Measurements from ENCODE around the gene STMN3. TPM values are rescaled to one million over a fixed set of nuclear protein-coding genes. Genes with fewer than 3 reads are reported as not detected.

Gene STMN3
- total RNA-seq, 2 experiments from 2014 or later = 42.1 to 45.6 TPM

DNA sequence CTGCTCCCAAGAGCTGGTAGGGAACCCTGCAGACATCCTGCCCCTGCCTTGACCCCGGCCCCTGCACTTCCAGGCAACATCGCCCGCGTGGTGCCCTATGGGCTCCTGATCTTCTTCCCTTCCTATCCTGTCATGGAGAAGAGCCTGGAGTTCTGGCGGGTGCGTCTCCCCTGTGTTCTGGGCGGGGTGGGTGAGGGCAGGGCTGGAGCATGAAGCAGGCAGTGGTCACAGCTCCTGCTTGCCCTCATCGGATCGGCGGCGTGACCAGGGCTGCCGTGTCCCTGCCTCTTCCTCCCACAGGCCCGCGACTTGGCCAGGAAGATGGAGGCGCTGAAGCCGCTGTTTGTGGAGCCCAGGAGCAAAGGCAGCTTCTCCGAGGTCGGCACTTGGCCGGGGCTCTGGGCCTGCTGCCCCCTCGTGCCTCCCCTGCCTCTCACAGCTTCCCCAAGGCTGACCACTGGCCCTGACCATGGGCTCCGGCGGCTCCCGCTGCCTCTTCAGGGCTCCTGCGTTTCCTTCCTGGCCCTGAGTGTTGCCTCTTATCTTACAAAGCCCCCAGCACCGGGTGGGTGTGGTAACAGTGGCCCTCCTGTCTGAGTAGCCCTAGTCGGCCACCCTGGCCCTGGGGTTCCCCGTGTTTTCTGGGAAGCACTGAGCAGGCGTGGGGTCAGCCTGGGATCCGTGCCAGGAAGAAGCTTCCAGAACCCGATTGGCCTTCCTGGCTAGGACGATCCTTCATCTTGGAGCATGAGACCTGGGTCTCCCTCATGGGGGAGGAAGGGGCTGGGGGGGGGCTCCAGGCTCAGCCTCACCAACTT, 35.2 kb upstream of the STMN3 start:
- no peaks in the 10 kb centered on the region for H3K27me3 Mint-ChIP-seq
- H3K36me3 Mint-ChIP-seq = peaks cover 2% of the 10 kb centered on the region
- H3K9me3 Mint-ChIP-seq = no peaks in the 10 kb centered on the region
- no peak for ATAC-seq (ENCODE audit: low read depth)
- H3K4me1 Mint-ChIP-seq = no peaks in the 10 kb centered on the region
- no peak overlapping the region for H3K4me3 Mint-ChIP-seq
- DNase-seq = no peak
- POLR2A ChIA-PET = no interaction called here
- H3K27ac Mint-ChIP-seq = no peak overlapping the region

DNA sequence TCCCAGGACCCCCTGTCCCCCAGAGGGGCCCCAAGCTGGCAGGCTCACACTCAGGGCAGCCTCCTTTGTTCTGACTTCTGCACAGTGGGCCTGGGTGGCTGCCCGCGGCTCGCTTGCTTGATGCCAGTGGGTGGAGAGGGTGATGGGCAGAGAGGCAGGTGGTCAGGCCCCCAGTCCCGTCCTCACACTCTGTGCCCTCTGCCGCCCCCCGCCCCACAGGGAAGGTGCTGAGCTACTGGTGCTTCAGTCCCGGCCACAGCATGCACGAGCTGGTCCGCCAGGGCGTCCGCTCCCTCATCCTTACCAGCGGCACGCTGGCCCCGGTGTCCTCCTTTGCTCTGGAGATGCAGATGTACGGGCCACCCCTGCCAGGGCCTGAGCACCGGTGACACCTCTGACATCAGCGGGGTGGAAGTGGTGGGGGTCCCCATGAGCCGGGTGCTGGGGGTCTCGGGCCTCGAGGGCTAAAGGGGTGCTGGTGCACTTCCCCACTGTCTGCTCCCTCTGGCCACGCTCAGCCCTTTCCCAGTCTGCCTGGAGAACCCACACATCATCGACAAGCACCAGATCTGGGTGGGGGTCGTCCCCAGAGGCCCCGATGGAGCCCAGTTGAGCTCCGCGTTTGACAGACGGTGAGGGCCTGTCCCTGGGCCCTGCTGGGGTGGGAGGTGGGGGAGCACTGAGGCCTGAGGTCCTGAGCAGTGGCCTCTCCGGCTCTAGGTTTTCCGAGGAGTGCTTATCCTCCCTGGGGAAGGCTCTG, 34.4 kb upstream of the STMN3 start:
- no peak overlapping the region for H3K27ac Mint-ChIP-seq
- no peak for ATAC-seq (ENCODE audit: low read depth)
- no peak overlapping the region for H3K4me3 Mint-ChIP-seq
- H3K36me3 Mint-ChIP-seq = peaks cover 2% of the 10 kb centered on the region
- POLR2A ChIA-PET = interaction anchor here (0.6 kb wide), 1 partner anchor 161 kb away, joined by 3 read pairs; no protein-coding TSS in a partner anchor
- no peaks in the 10 kb centered on the region for H3K9me3 Mint-ChIP-seq
- H3K4me1 Mint-ChIP-seq = no peaks in the 10 kb centered on the region
- H3K27me3 Mint-ChIP-seq = no peaks in the 10 kb centered on the region
- no peak for DNase-seq

DNA sequence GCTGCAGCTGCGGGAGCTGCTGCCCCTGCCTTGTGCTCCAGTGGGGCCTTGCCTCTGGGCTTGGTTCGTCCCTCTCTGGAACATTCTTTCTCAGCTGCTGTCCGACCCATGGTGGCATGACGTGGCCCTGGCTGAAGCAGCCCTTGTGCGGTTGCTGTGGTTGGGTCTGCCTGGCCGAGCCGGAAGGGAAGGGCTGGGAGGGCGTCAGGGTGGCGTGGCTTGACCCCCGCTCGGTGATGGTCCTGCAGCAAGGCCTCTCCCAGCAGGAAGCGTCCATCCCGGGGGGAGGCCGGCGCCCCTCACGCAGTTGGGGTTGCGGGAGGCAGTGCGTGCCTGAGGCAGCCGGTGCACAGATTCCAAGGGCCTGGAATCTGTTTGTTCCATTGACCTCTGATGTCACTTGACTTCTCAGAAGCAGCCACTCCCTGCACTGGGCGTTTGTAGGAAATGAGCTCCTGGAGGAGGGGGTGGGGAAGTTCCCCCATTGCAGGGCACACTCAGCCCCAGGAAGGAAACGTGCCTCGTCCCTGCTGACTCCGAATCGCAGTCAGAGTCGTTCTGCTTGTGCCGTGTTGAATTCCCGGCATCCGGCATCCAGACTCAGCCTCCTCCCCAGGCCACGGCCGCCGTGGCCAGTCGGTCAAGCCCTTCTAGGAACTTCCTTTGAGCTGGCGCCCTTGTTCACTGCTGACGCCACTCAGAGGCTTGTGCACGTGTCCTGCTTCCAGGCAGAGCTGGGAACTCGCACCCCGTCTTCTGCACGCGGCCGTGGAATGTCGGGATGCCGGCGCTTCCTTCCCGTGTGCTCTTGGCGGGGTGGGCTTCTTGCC, 33.5 kb upstream of the STMN3 start:
- ATAC-seq (ENCODE audit: low read depth) (no peak), DNase-seq (no peak)
- H3K27ac Mint-ChIP-seq = no peak overlapping the region
- H3K4me3 Mint-ChIP-seq = no peak overlapping the region
- no peaks in the 10 kb centered on the region for H3K4me1 Mint-ChIP-seq
- H3K36me3 Mint-ChIP-seq = peaks cover 2% of the 10 kb centered on the region
- no peaks in the 10 kb centered on the region for H3K27me3 Mint-ChIP-seq
- POLR2A ChIA-PET = interaction anchor here (0.5 to 0.6 kb wide), 4 partner anchors 60 to 160 kb away, joined by 3 to 6 read pairs (median 3); partner anchors contain the start of gene GMEB2
- no peaks in the 10 kb centered on the region for H3K9me3 Mint-ChIP-seq

DNA sequence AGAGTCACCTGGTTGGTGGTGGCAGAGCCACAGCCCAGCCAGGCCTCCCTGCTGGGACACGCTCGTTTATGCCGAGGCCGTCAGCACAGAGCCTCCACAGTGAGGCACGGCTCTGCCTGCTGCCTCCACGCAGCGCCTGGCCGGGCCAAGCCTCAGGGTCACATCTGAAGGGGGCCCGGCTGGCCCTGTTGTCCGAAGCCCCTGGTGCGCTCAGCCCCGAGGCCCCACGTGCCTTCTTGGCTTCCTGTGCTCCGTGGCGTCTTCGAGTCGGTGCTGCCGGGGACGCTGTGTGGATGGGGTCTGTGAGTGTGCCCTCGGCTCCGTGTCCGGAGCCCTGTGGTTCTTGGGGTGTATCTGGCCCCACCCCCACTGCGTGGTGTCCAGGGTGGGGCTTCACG, 32.9 kb upstream of the STMN3 start:
- Mint-ChIP-seq H3K27ac (no peak overlapping the region), H3K4me3 (no peak overlapping the region), H3K27me3 (no peaks in the 10 kb centered on the region), H3K9me3 (no peaks in the 10 kb centered on the region), H3K4me1 (no peaks in the 10 kb centered on the region), H3K36me3 (no peaks in the 10 kb centered on the region)
- no peak for ATAC-seq (ENCODE audit: low read depth)
- DNase-seq = no peak
- POLR2A ChIA-PET = interaction anchor here (0.5 to 0.6 kb wide), 3 partner anchors 59 to 113 kb away, joined by 3 to 6 read pairs (median 3); partner anchors contain the start of gene GMEB2

- no peak overlapping the region for H3K27ac Mint-ChIP-seq
- POLR2A ChIA-PET = no interaction called here
- H3K36me3 Mint-ChIP-seq = no peaks in the 10 kb centered on the region
- DNase-seq (no peak), ATAC-seq (ENCODE audit: low read depth) (no peak)
- H3K9me3 Mint-ChIP-seq = no peaks in the 10 kb centered on the region
- H3K4me1 Mint-ChIP-seq = no peaks in the 10 kb centered on the region
- H3K27me3 Mint-ChIP-seq = no peaks in the 10 kb centered on the region
- no peak overlapping the region for H3K4me3 Mint-ChIP-seq
Measured at GRCh38 chr20:63685269-63686026, 32.2 kb upstream of the STMN3 start.

DNA sequence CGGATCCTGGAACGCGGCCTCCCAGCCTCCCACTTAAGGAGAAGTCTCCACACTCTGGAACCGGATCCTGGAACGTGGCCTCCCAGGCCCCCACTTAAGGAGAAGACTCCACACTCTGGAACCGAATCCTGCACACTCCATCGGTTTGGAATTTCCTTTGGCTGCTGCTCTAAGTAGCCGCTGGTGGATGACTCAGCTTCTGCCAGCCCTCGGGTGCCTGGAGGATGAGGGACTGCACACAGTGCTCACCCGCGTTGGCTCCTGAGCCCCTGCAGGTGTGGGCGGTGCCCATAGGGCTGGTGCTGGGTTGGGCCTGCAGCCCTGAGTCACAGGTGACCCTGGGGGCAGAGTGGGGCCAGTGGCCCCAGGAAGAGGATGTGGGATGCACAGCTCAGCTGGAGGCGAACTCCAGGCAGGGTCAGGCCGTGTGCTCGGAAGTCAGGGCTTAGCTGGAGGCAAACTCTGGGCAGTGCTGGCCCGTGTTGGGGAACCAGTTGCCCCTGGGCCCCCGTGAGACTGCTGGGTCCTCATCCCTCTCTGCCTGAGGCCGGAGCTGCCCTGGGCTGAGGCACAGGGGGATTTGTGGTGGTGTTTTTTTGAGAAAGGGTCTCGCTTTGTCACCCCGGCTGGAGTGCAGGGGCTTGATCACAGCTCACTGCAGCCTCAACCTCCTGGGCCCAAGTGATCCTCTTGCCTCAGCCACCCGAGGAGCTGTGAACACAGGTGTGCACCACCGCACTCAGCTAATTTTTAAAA, 29.3 kb upstream of the STMN3 start:
- Mint-ChIP-seq H3K36me3 (no peaks in the 10 kb centered on the region), H3K4me1 (no peaks in the 10 kb centered on the region), H3K9me3 (no peaks in the 10 kb centered on the region), H3K27ac (no peak overlapping the region), H3K4me3 (no peak overlapping the region), H3K27me3 (no peaks in the 10 kb centered on the region)
- POLR2A ChIA-PET = interaction anchor here (0.9 kb wide), 1 partner anchor 24 kb away, joined by 3 read pairs; the partner anchor contains the start of gene RTEL1
- ATAC-seq (ENCODE audit: low read depth) (no peak), DNase-seq (no peak)

GRCh38 chr20:63681609-63682142, 28.5 kb upstream of the STMN3 start:
- H3K27me3 Mint-ChIP-seq = no peaks in the 10 kb centered on the region
- H3K9me3 Mint-ChIP-seq = no peaks in the 10 kb centered on the region
- no peak for DNase-seq
- POLR2A ChIA-PET = no interaction called here
- no peak for ATAC-seq (ENCODE audit: low read depth)
- no peaks in the 10 kb centered on the region for H3K36me3 Mint-ChIP-seq
- H3K4me1 Mint-ChIP-seq = no peaks in the 10 kb centered on the region
- no peak overlapping the region for H3K27ac Mint-ChIP-seq
- H3K4me3 Mint-ChIP-seq = no peak overlapping the region

GRCh38 chr20:63680857-63681608, 27.8 kb upstream of the STMN3 start:
- H3K9me3 Mint-ChIP-seq = no peaks in the 10 kb centered on the region
- no peak overlapping the region for H3K4me3 Mint-ChIP-seq
- POLR2A ChIA-PET = no interaction called here
- no peak overlapping the region for H3K27ac Mint-ChIP-seq
- no peaks in the 10 kb centered on the region for H3K27me3 Mint-ChIP-seq
- peaks cover 3% of the 10 kb centered on the region for H3K36me3 Mint-ChIP-seq
- no peak for ATAC-seq (ENCODE audit: low read depth)
- no peaks in the 10 kb centered on the region for H3K4me1 Mint-ChIP-seq
- no peak for DNase-seq

DNA sequence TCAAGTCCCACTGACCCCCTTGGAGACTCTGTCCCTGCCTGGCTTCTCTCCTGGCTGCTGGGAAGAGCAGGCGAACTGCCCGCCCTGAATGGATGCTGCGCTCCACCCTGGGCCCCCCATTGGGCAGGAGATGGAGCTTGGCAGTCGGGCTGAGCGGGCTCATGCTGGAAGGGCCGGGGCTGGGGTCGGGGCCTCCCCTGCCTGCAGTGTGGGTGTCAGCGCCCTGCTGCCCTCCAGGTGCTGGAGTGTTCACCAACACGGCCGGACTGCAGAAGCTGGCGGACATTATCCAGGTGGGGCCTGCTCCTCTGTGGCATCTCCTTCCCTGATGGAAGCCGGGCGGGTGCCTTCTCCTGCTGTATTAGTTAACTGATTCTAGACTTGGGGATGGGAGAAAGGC, 27.2 kb upstream of the STMN3 start:
- ATAC-seq (ENCODE audit: low read depth) (no peak), DNase-seq (no peak)
- H3K4me3 Mint-ChIP-seq = no peak overlapping the region
- POLR2A ChIA-PET = interaction anchor here (0.5 kb wide), 1 partner anchor 190 kb away, joined by 3 read pairs; no protein-coding TSS in a partner anchor
- H3K27ac Mint-ChIP-seq = no peak overlapping the region
- no peaks in the 10 kb centered on the region for H3K27me3 Mint-ChIP-seq
- peaks cover 5% of the 10 kb centered on the region for H3K36me3 Mint-ChIP-seq
- H3K9me3 Mint-ChIP-seq = no peaks in the 10 kb centered on the region
- H3K4me1 Mint-ChIP-seq = no peaks in the 10 kb centered on the region

DNA sequence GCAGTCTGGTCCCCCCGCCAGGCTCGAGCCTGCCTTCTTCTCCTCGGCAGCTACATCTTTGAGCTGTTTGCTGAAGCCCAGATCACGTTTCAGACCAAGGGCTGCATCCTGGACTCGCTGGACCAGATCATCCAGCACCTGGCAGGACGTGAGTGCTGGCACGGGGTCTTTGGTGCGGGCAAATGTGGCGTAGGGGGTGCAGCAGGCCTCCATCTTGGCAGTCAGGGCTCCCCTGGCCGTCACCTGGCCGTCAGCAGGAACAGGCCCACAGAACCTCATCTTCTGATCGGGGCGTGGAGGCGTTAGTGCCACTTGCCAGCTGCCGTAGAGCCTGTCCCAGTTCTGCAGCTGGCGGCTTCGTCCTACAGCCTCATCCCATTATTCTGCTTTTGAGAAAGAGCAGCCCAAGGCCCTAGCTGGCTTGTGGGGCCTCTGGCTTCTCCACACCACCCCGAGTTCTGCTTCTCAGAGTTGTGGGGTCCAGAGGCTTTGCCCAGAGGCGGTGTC, 26.6 kb upstream of the STMN3 start:
- POLR2A ChIA-PET = interaction anchor here (0.5 kb wide), 1 partner anchor 191 kb away, joined by 3 read pairs; no protein-coding TSS in a partner anchor
- Mint-ChIP-seq H3K27ac (no peak overlapping the region), H3K4me3 (no peak overlapping the region), H3K9me3 (no peaks in the 10 kb centered on the region), H3K36me3 (peaks cover 5% of the 10 kb centered on the region), H3K27me3 (no peaks in the 10 kb centered on the region), H3K4me1 (no peaks in the 10 kb centered on the region)
- ATAC-seq (ENCODE audit: low read depth) (no peak), DNase-seq (no peak)

- H3K9me3 Mint-ChIP-seq = no peaks in the 10 kb centered on the region
Measured at GRCh38 chr20:63678667-63679465, 25.6 kb upstream of the STMN3 start.

More at GRCh38 chr20:63678667-63679465, 25.6 kb upstream of the STMN3 start:
- H3K4me1 Mint-ChIP-seq = no peaks in the 10 kb centered on the region
- peaks cover 6% of the 10 kb centered on the region for H3K36me3 Mint-ChIP-seq
- H3K27ac Mint-ChIP-seq = no peak overlapping the region
- POLR2A ChIA-PET = no interaction called here
- no peaks in the 10 kb centered on the region for H3K27me3 Mint-ChIP-seq
- ATAC-seq (ENCODE audit: low read depth) (no peak), DNase-seq (no peak)
- H3K4me3 Mint-ChIP-seq = no peak overlapping the region

Data from activated naive CD8-positive, alpha-beta T cell treated with anti-CD3 and anti-CD28 coated beads, Interleukin-2, amount 10 ng/mL, durations not matched to agents 7 days and 5 days (primary cell).